ENCODE data around the gene PDE7B.

PDE7B gene

DNA sequence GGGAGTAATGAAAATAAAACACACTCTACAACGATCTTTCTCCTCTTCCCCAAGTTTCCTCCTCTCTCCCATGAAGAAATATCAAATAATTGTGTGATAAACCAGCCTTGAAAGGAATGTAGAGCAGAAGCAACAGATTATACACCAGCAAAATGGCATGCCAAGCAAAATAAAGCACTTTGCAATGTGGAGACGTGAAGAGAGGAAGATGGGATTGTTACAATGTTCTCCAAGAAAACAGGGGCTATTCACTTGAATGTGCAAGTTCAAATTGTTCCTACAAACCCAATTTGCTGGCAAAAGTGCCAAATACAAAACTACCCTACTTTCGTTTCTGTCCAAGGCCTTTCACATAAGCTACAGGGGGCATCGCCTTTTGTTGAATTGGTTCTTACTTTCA lies 185.1 kb downstream of the PDE7B start:
- Histone ChIP-seq H3K9me3 (ENCODE audit: low read length) (no peaks in the 10 kb centered on the region), H3K4me3 (ENCODE audit: low read depth in 1 of 2, low read length in 2 of 2) (no peak overlapping the region), H3K27me3 (ENCODE audit: control insufficient read depth in 1 of 2, insufficient read depth in 2 of 2, low read length in 2 of 2) (no peaks in the 10 kb centered on the region), H3K9ac (ENCODE audit: low read length) (no peak overlapping the region), H3K27ac (ENCODE audit: low read depth, low read length) (no peak overlapping the region), H3K36me3 (ENCODE audit: insufficient read depth, low read length) (no peaks in the 10 kb centered on the region), H3K4me1 (ENCODE audit: insufficient read depth, low read length) (peaks cover 6% of the 10 kb centered on the region)

DNA sequence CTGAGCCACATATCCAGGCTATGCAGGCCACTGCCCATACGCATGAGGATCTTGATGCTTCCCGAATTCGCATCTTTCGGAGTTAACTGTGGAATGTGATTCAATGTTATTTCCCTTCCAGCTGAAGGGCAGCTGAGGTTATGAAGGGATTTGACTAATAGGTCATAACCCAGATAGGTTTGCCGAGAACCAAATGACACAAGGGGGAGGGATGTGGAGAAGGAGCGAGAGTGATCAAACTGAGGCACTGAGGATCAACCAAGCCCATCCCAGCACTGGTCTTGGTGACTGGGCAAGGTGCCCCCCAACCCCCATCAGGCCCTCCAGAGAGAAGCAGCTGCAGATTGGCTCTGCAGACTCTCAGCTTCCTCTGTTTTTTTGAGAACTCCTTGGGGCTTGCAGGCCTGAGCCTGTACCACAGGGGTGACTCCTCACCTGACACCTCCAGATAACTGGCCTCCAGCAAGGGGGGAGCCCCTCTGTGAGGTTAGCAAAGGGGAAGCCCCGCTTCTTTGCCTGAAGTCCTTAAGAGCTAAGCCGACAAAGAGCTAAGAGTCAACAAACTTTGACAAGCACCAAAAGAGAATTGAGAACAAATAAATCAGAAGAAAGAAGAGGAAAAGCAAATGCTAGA lies 185.9 kb downstream of the PDE7B start:
- H3K9me3 ChIP-seq (ENCODE audit: low read length), result no peaks in the 10 kb centered on the region
- no peak overlapping the region for H3K9ac ChIP-seq (ENCODE audit: low read length)
- no peak overlapping the region for H3K27ac ChIP-seq (ENCODE audit: low read depth, low read length)
- H3K36me3 ChIP-seq (ENCODE audit: insufficient read depth, low read length), result no peaks in the 10 kb centered on the region
- peak overlapping the region in 1 of 2 donors; percentile 32 for H3K4me3 ChIP-seq (ENCODE audit: low read depth in 1 of 2, low read length in 2 of 2)
- H3K4me1 ChIP-seq (ENCODE audit: insufficient read depth, low read length), result peaks cover 6% of the 10 kb centered on the region
- no peaks in the 10 kb centered on the region for H3K27me3 ChIP-seq (ENCODE audit: control insufficient read depth in 1 of 2, insufficient read depth in 2 of 2, low read length in 2 of 2)

DNA sequence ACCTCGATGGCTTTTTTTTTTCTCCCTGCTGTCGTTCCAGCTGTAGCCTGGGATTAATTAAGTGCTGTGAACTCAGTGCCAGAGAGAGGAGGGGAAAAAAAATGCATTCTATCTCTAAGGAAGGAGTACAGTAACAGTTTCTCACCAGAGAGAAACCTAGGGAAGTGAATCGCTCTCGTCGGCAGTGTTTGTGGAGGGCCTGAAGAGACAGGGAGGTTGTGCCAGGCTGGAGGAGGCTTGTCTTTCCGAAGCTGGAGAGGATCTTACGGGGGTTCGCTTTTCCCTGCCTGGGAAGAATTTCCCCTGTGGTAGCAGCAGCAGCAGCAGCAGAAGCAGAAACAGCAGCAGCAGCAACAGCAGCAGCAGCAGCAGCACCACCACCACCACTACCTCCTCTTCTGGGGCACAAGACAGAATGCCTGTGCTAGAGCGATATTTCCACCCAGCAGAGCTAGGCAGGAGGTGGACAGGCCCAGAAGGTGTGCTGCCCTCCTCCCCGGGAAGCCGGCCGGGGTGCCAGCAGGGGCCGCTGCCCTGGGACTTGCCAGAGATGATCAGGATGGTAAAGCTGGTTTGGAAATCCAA lies 186.5 kb downstream of the PDE7B start:
- no peaks in the 10 kb centered on the region for H3K9me3 ChIP-seq (ENCODE audit: low read length)
- no peaks in the 10 kb centered on the region for H3K36me3 ChIP-seq (ENCODE audit: insufficient read depth, low read length)
- H3K27me3 ChIP-seq (ENCODE audit: control insufficient read depth in 1 of 2, insufficient read depth in 2 of 2, low read length in 2 of 2), result no peaks in the 10 kb centered on the region
- H3K4me3 ChIP-seq (ENCODE audit: low read depth in 1 of 2, low read length in 2 of 2), result peak overlapping the region; percentile 9 to 32
- no peak overlapping the region for H3K9ac ChIP-seq (ENCODE audit: low read length)
- no peak overlapping the region for H3K27ac ChIP-seq (ENCODE audit: low read depth, low read length)
- peaks cover 6% of the 10 kb centered on the region for H3K4me1 ChIP-seq (ENCODE audit: insufficient read depth, low read length)

DNA sequence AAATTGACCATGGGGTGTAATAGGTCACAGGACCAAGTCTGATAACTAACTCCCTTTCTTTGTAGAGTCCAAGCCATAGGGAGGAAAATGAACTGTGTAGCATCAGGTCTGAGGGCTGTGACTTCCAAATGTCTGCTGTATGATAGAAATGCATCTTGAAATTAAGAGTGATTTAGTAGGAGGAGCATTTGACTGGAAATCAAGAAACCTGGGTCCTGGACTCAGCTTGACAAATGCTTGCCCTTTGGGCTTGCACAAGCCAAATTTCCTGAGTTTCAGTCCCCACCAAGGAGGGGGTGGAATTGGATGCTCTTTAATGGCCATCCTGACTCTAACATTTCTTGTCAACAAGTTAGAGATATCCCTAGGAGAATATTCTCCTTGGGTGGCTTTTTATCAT lies 187.0 kb downstream of the PDE7B start:
- peak overlapping the region in 1 of 2 donors; percentile 32 for H3K4me3 ChIP-seq (ENCODE audit: low read depth in 1 of 2, low read length in 2 of 2)
- no peaks in the 10 kb centered on the region for H3K27me3 ChIP-seq (ENCODE audit: control insufficient read depth in 1 of 2, insufficient read depth in 2 of 2, low read length in 2 of 2)
- peaks cover 6% of the 10 kb centered on the region for H3K4me1 ChIP-seq (ENCODE audit: insufficient read depth, low read length)
- no peaks in the 10 kb centered on the region for H3K36me3 ChIP-seq (ENCODE audit: insufficient read depth, low read length)
- no peaks in the 10 kb centered on the region for H3K9me3 ChIP-seq (ENCODE audit: low read length)
- no peak overlapping the region for H3K27ac ChIP-seq (ENCODE audit: low read depth, low read length)
- no peak overlapping the region for H3K9ac ChIP-seq (ENCODE audit: low read length)

DNA sequence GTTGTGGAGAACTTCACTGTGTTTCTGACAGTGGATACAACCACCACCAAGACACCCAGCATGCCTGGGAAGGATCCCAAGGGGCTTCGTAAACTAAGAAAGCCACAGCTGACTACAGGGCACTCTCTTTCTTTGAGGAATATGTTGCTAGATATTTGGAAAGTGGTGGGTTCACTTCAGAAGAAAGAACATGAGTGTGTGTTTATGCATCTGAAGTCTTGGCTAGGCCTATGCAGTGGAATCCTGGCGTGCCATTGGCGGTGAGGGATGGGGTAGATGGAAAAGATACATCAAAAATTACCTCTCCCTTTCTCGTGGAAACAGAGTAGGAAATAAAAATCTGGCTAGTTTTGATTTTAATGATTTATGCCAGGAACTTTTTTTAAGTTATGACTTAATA lies 187.7 kb downstream of the PDE7B start:
- Histone ChIP-seq H3K4me1 (ENCODE audit: insufficient read depth, low read length) (peaks cover 6% of the 10 kb centered on the region), H3K27me3 (ENCODE audit: control insufficient read depth in 1 of 2, insufficient read depth in 2 of 2, low read length in 2 of 2) (no peaks in the 10 kb centered on the region), H3K9me3 (ENCODE audit: low read length) (no peaks in the 10 kb centered on the region), H3K9ac (ENCODE audit: low read length) (no peak overlapping the region), H3K27ac (ENCODE audit: low read depth, low read length) (no peak overlapping the region), H3K36me3 (ENCODE audit: insufficient read depth, low read length) (no peaks in the 10 kb centered on the region), H3K4me3 (ENCODE audit: low read depth in 1 of 2, low read length in 2 of 2) (peak overlapping the region in 1 of 2 donors; percentile 32)

DNA sequence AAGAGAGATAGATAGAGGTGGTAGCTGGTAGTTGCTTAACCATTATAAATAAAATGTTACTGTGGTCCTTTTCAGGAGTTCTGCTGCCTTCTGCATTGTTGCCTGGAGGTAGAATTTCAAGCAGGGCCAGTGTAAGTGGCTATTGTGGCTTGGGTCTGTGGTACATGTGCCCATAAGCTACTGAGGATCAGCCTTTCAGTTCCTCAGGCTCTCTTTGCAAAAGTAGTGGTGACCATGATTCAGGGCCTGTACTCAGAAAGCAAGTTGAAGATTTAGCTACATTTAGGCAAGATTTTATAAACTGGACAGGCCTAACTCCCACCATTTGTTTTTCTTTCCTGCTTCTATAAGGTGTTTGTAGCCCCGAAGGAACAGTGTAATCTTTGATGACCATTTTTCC lies 199.0 kb downstream of the PDE7B start:
- peaks cover 17% of the 10 kb centered on the region for H3K4me1 ChIP-seq (ENCODE audit: insufficient read depth, low read length)
- H3K9me3 ChIP-seq (ENCODE audit: low read length), result no peaks in the 10 kb centered on the region
- H3K27me3 ChIP-seq (ENCODE audit: control insufficient read depth in 1 of 2, insufficient read depth in 2 of 2, low read length in 2 of 2), result no peaks in the 10 kb centered on the region
- H3K4me3 ChIP-seq (ENCODE audit: low read depth in 1 of 2, low read length in 2 of 2), result no peak overlapping the region
- no peaks in the 10 kb centered on the region for H3K36me3 ChIP-seq (ENCODE audit: insufficient read depth, low read length)
- no peak overlapping the region for H3K9ac ChIP-seq (ENCODE audit: low read length)
- no peak overlapping the region for H3K27ac ChIP-seq (ENCODE audit: low read depth, low read length)

DNA sequence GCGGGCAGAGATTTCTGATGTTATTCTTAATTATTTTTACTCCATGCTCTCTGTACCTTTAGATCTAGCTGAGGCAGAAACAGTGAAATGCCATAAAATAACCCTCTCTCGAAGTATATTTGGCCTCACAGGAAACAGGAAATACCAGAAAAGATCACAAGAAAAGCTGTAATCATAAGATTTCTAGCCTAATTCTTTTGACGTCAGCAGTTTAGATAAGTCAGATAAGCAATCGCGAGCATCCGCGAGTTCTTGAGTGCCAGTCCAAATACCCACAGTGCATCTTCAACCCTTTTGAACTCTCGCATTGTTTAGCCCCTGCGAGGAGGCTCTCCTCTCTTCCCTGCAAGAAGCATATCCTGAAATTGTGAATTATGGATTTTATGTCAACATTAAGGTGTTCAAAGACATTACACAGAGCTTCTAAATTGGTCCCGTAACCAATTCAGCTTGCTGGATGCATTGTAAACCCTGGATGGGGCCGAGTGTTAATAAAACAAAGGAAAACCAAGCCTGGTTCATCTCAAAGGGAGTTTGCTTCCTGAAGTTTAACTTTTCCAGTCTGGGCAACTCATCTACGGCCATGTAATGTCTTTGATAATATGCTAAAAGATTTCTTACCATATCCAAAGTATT lies 199.8 kb downstream of the PDE7B start:
- Histone ChIP-seq H3K36me3 (ENCODE audit: insufficient read depth, low read length) (no peaks in the 10 kb centered on the region), H3K4me1 (ENCODE audit: insufficient read depth, low read length) (peaks cover 17% of the 10 kb centered on the region), H3K27me3 (ENCODE audit: control insufficient read depth in 1 of 2, insufficient read depth in 2 of 2, low read length in 2 of 2) (no peaks in the 10 kb centered on the region), H3K4me3 (ENCODE audit: low read depth in 1 of 2, low read length in 2 of 2) (no peak overlapping the region), H3K9me3 (ENCODE audit: low read length) (no peaks in the 10 kb centered on the region), H3K27ac (ENCODE audit: low read depth, low read length) (no peak overlapping the region), H3K9ac (ENCODE audit: low read length) (no peak overlapping the region)

DNA sequence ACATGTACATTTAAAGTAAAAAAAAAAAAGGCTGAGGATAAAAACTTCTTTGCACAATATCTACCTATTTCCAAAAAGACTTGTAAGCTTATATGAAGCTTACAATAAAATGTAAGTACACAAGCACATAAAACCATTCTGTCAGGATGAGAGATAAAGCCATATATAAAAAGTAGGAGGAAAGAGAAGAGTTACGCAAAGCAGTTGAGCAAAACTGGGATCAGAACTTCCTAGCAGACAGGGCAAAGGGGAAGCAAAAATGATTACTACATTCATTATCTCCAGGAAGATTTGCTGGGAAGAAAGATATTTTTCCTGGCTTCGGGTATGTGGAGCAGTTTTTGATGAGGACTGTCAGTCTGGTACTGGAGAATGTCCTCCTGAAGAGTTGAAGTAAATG lies 200.5 kb downstream of the PDE7B start:
- H3K4me3 ChIP-seq (ENCODE audit: low read depth in 1 of 2, low read length in 2 of 2), result no peak overlapping the region
- H3K27me3 ChIP-seq (ENCODE audit: control insufficient read depth in 1 of 2, insufficient read depth in 2 of 2, low read length in 2 of 2), result no peaks in the 10 kb centered on the region
- H3K27ac ChIP-seq (ENCODE audit: low read depth, low read length), result no peak overlapping the region
- no peaks in the 10 kb centered on the region for H3K9me3 ChIP-seq (ENCODE audit: low read length)
- H3K36me3 ChIP-seq (ENCODE audit: insufficient read depth, low read length), result no peaks in the 10 kb centered on the region
- peaks cover 17% of the 10 kb centered on the region for H3K4me1 ChIP-seq (ENCODE audit: insufficient read depth, low read length)
- no peak overlapping the region for H3K9ac ChIP-seq (ENCODE audit: low read length)

DNA sequence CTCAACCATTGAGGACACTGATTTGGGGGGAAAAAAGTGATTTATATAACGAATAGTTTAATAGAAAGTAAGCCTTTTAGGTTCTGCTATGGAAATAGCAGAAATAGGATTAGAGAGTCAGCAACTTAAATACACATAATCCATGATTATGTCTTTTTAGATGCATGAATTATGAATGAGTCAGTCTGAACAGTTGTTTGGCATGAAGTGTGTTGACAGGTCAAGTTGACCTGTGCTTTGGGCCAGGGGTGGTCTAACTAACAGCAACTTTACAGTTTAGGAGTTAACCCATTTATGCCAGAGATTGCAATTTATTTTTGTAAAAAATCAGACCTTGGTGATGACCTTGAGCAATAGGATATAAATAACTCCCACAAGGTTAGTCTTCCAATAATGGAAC lies 207.4 kb downstream of the PDE7B start:
- no peak overlapping the region for H3K27ac ChIP-seq (ENCODE audit: low read depth, low read length)
- H3K36me3 ChIP-seq (ENCODE audit: insufficient read depth, low read length), result no peaks in the 10 kb centered on the region
- no peaks in the 10 kb centered on the region for H3K9me3 ChIP-seq (ENCODE audit: low read length)
- H3K4me1 ChIP-seq (ENCODE audit: insufficient read depth, low read length), result no peaks in the 10 kb centered on the region
- H3K9ac ChIP-seq (ENCODE audit: low read length), result no peak overlapping the region
- H3K27me3 ChIP-seq (ENCODE audit: control insufficient read depth in 1 of 2, insufficient read depth in 2 of 2, low read length in 2 of 2), result no peaks in the 10 kb centered on the region
- no peak overlapping the region for H3K4me3 ChIP-seq (ENCODE audit: low read depth in 1 of 2, low read length in 2 of 2)

DNA sequence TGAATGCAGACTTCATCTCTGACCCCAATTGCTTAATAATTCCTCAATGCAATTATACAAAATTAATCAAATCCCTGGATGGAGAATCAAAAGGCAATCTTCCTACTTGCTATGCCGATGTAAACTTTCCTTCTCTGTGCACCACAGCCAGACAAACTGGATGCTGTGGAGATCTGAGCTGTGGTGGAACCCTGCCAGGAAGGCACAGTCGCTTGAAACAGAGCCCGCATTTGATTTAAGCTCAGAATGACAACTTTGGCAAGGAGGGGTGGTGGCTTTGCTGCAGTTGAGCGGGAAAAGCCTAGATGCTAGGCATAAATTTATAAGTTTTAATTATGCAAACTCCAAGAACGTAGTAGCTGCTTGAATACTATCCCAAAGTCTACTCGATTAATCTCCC lies 207.8 kb downstream of the PDE7B start:
- H3K27me3 ChIP-seq (ENCODE audit: control insufficient read depth in 1 of 2, insufficient read depth in 2 of 2, low read length in 2 of 2), result no peaks in the 10 kb centered on the region

DNA sequence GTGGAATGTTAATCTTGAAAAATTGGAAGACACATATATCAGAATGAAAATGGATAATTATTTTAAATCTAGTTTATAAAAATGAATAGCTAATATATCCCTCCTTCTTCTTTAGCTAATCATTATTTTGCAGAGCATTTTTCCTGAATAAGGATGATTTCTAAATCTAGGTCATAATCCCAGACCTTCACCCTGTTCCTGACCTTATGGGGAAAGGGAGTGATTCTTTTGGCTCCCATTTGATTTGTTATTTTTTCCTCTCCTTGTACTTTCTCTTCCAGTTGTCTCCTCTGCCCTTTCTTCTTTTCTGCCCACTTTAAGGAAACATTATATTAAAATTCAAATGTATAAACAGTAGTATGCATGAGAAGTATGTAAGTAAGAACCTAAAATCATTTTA lies 208.6 kb downstream of the PDE7B start:
- no peak overlapping the region for H3K9ac ChIP-seq (ENCODE audit: low read length)
- H3K9me3 ChIP-seq (ENCODE audit: low read length), result no peaks in the 10 kb centered on the region
- no peaks in the 10 kb centered on the region for H3K4me1 ChIP-seq (ENCODE audit: insufficient read depth, low read length)
- H3K27ac ChIP-seq (ENCODE audit: low read depth, low read length), result no peak overlapping the region
- H3K4me3 ChIP-seq (ENCODE audit: low read depth in 1 of 2, low read length in 2 of 2), result no peak overlapping the region
- H3K36me3 ChIP-seq (ENCODE audit: insufficient read depth, low read length), result no peaks in the 10 kb centered on the region
- H3K27me3 ChIP-seq (ENCODE audit: control insufficient read depth in 1 of 2, insufficient read depth in 2 of 2, low read length in 2 of 2), result no peaks in the 10 kb centered on the region

More for the DNA sequence above, 207.8 kb downstream of the PDE7B start:
- Histone ChIP-seq H3K27ac (ENCODE audit: low read depth, low read length) (no peak overlapping the region), H3K36me3 (ENCODE audit: insufficient read depth, low read length) (no peaks in the 10 kb centered on the region), H3K4me3 (ENCODE audit: low read depth in 1 of 2, low read length in 2 of 2) (no peak overlapping the region), H3K4me1 (ENCODE audit: insufficient read depth, low read length) (no peaks in the 10 kb centered on the region), H3K9ac (ENCODE audit: low read length) (no peak overlapping the region), H3K9me3 (ENCODE audit: low read length) (no peaks in the 10 kb centered on the region)

DNA sequence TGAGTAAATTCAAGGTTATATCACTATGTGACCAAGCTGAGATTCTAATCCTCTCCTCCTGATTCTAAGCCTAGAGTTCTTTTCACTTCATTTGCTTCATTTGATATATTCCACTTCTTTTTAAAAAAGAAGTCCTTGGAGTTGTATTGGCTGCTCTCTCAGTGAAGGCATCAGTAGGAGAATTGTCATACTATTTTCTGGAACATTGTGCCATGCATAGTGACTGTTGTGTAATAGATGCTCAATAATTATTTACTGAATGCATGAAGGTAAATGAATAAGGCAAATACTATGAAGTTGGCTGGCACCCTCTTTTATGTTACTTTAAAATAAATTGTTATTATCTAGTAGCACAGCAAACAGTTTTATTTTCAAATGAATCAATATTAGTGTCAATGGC lies 209.3 kb downstream of the PDE7B start:
- H3K27me3 ChIP-seq (ENCODE audit: control insufficient read depth in 1 of 2, insufficient read depth in 2 of 2, low read length in 2 of 2), result no peaks in the 10 kb centered on the region
- no peaks in the 10 kb centered on the region for H3K36me3 ChIP-seq (ENCODE audit: insufficient read depth, low read length)
- H3K4me1 ChIP-seq (ENCODE audit: insufficient read depth, low read length), result no peaks in the 10 kb centered on the region
- H3K27ac ChIP-seq (ENCODE audit: low read depth, low read length), result no peak overlapping the region
- H3K9me3 ChIP-seq (ENCODE audit: low read length), result no peaks in the 10 kb centered on the region
- no peak overlapping the region for H3K4me3 ChIP-seq (ENCODE audit: low read depth in 1 of 2, low read length in 2 of 2)
- H3K9ac ChIP-seq (ENCODE audit: low read length), result no peak overlapping the region
